ENCODE results near the gene RPL3. TPM values are rescaled to one million over a fixed set of nuclear protein-coding genes. Genes with fewer than 3 reads are reported as not detected.

RPL3 gene
- 2,424 to 2,611 TPM (median 2,538 TPM) in 3 replicates for polyA plus RNA-seq
- 2,618 TPM for polyA plus RNA-seq (2011; ENCODE audit: low read depth)
- 2,037 and 2,979 TPM in 2 replicates for polyA plus RNA-seq (2011; cell fraction: cytosol; rRNA removed)
- 1,267 and 1,276 TPM in 2 replicates for polyA plus RNA-seq (2011; cell fraction: nucleus; rRNA removed)
- 2,146 and 2,726 TPM in 2 replicates for polyA plus RNA-seq (2012; ENCODE audit: low replicate concordance)
- 1,617 to 1,755 TPM (median 1,669 TPM) in 3 replicates for polyA minus RNA-seq
- 2,002 TPM for polyA minus RNA-seq (2011; cell fraction: cytosol; rRNA and poly(A)+ RNA removed)
- 534 and 588 TPM in 2 replicates for polyA minus RNA-seq (2011; cell fraction: nucleus; rRNA and poly(A)+ RNA removed)

GRCh38 chr22:39319284-39320022, at the start of gene RPL3:
Gene RPL3, minus strand, starts transcription at chr22:39319623. Its CDS starts 26 bp downstream, at chr22:39319597.
- peak within 1 kb of the TSS; percentile 87 for H3K4me2 ChIP-seq (ENCODE audit: control insufficient read depth, extremely low read depth, insufficient read depth, low read depth, low read length)
- peaks cover 49% of the 10 kb centered on the region for H3K79me2 ChIP-seq (ENCODE audit: control insufficient read depth, insufficient read depth, low read length)
- peaks cover 29 to 47% of the 10 kb centered on the region in 2 experiments for H3K36me3 ChIP-seq (ENCODE audit: control insufficient read depth in 2 of 2, extremely low read depth in 1 of 2, insufficient read depth in 2 of 2, low read length in 2 of 2)
- no peaks in the 10 kb centered on the region for H3K27me3 ChIP-seq (ENCODE audit: control insufficient read depth, extremely low read depth, insufficient read depth, low read length)
- no peaks in the 10 kb centered on the region for H3K9me3 ChIP-seq (ENCODE audit: control insufficient read depth, low read depth, low read length)
- peaks cover 2% of the 10 kb centered on the region for H3K9me1 ChIP-seq (ENCODE audit: control insufficient read depth, extremely low read depth, insufficient read depth, low read length)
- H3K27ac ChIP-seq (ENCODE audit: control insufficient read depth, insufficient read depth, low read length): peak within 1 kb of the TSS; percentile 99
- peak within 1 kb of the TSS; percentile 78 for H2AFZ ChIP-seq (ENCODE audit: control insufficient read depth, low read length)
- peak; percentile 86 for DNase-seq (ENCODE audit: low read depth, low spot score)
- dilution Hi-C loops (cut with MboI; ENCODE audit: extremely low pct_ligation_motif_present, low sequenced_read_pairs): no loop called here
- peak within 1 kb of the TSS; percentile 100 for H3K9ac ChIP-seq (ENCODE audit: control insufficient read depth, extremely low read depth, insufficient read depth, low read length)
- TF ChIP-seq CTCF (optimal IDR thresholded peaks at IDR 0.05 in 1 of 3, IDR thresholded peaks at IDR 0.05 in 1 of 3, conservative IDR thresholded peaks at IDR 0.05 in 1 of 3; ENCODE audit: extremely low read depth in 1 of 3, insufficient read depth in 2 of 3, low read length in 3 of 3) (no peak), EZH2 (IDR thresholded peaks at IDR 0.05; ENCODE audit: low read length) (no peak)
- peaks cover 19% of the 10 kb centered on the region for H3K4me1 ChIP-seq (ENCODE audit: control insufficient read depth, extremely low read depth, insufficient read depth, low read length)
- H3K4me3 ChIP-seq (ENCODE audit: control insufficient read depth in 2 of 3, extremely low read depth in 1 of 3, insufficient read depth in 2 of 3, low read depth in 1 of 3, low read length in 3 of 3): peak within 1 kb of the TSS; percentile 67 to 99 (median 80)
- H4K20me1 ChIP-seq (ENCODE audit: control insufficient read depth, extremely low read depth, insufficient read depth, low read length): peaks cover 36% of the 10 kb centered on the region
- peak; percentile 62 for FAIRE-seq

GRCh38 chr22:39369186-39369585, 49.8 kb upstream of the RPL3 start:
- no peaks in the 10 kb centered on the region for H4K20me1 ChIP-seq (ENCODE audit: control insufficient read depth, extremely low read depth, insufficient read depth, low read length)
- no peaks in the 10 kb centered on the region for H3K36me3 ChIP-seq (ENCODE audit: control insufficient read depth in 2 of 2, extremely low read depth in 1 of 2, insufficient read depth in 2 of 2, low read length in 2 of 2)
- H3K9ac ChIP-seq (ENCODE audit: control insufficient read depth, extremely low read depth, insufficient read depth, low read length): no peak overlapping the region
- peaks cover 2% of the 10 kb centered on the region for H3K9me3 ChIP-seq (ENCODE audit: control insufficient read depth, low read depth, low read length)
- H3K4me2 ChIP-seq (ENCODE audit: control insufficient read depth, extremely low read depth, insufficient read depth, low read depth, low read length): no peak overlapping the region
- FAIRE-seq (no peak), DNase-seq (ENCODE audit: low read depth, low spot score) (no peak)
- dilution Hi-C loops (cut with MboI; ENCODE audit: extremely low pct_ligation_motif_present, low sequenced_read_pairs): no loop called here
- H2AFZ ChIP-seq (ENCODE audit: control insufficient read depth, low read length): no peak overlapping the region
- TF ChIP-seq CTCF (optimal IDR thresholded peaks at IDR 0.05 in 1 of 3, IDR thresholded peaks at IDR 0.05 in 1 of 3, conservative IDR thresholded peaks at IDR 0.05 in 1 of 3; ENCODE audit: extremely low read depth in 1 of 3, insufficient read depth in 2 of 3, low read length in 3 of 3) (no peak), EZH2 (IDR thresholded peaks at IDR 0.05; ENCODE audit: low read length) (no peak)
- peaks cover 3% of the 10 kb centered on the region for H3K4me1 ChIP-seq (ENCODE audit: control insufficient read depth, extremely low read depth, insufficient read depth, low read length)
- H3K27me3 ChIP-seq (ENCODE audit: control insufficient read depth, extremely low read depth, insufficient read depth, low read length): no peaks in the 10 kb centered on the region
- H3K27ac ChIP-seq (ENCODE audit: control insufficient read depth, insufficient read depth, low read length): no peak overlapping the region
- H3K4me3 ChIP-seq (ENCODE audit: control insufficient read depth in 2 of 3, extremely low read depth in 1 of 3, insufficient read depth in 2 of 3, low read depth in 1 of 3, low read length in 3 of 3): no peak overlapping the region
- H3K79me2 ChIP-seq (ENCODE audit: control insufficient read depth, insufficient read depth, low read length): no peaks in the 10 kb centered on the region
- no peaks in the 10 kb centered on the region for H3K9me1 ChIP-seq (ENCODE audit: control insufficient read depth, extremely low read depth, insufficient read depth, low read length)
